ENCODE measurements around the gene PACSIN3. TPM values are rescaled to one million over a fixed set of nuclear protein-coding genes. Genes with fewer than 3 reads are reported as not detected.

Gene PACSIN3
- polyA plus RNA-seq, 2 of the 4 experiments (the other 2 are of a cell fraction) = 16.5 to 35.3 TPM

- TF ChIP-seq REST (IDR thresholded peaks at IDR 0.05) = no peak
Measured at GRCh38 chr11:47233989-47234668, 47.9 kb upstream of the PACSIN3 start (continued).

- no peak for FAIRE-seq
- H3K4me1 ChIP-seq = peaks cover 46% of the 10 kb centered on the region
- TF ChIP-seq REST (IDR thresholded peaks at IDR 0.05) = no peak
- no peak for TF ChIP-seq EP300 (IDR thresholded peaks at IDR 0.05)
- TF ChIP-seq POLR2A (IDR thresholded peaks at IDR 0.05; ENCODE audit: low read length) = no peak
- TF ChIP-seq HOXB5 (CRISPR knock-in tag; IDR thresholded peaks at IDR 0.05) = no peak
- no peak for TF ChIP-seq ZC3H11A (IDR thresholded peaks at IDR 0.05)
- no peak for TF ChIP-seq ESRRA (IDR thresholded peaks at IDR 0.05; ENCODE audit: borderline replicate concordance, low read length)
- no peak for TF ChIP-seq PBX3 (IDR thresholded peaks at IDR 0.05)
- TF ChIP-seq RNF2 (IDR thresholded peaks at IDR 0.05; ENCODE audit: borderline replicate concordance, low read depth) = no peak
- TF ChIP-seq MAZ (IDR thresholded peaks at IDR 0.05; ENCODE audit: borderline replicate concordance, low read depth, low read length) = no peak
- no peak for TF ChIP-seq ELK1 (IDR thresholded peaks at IDR 0.05; ENCODE audit: low read depth, low read length)
- TF ChIP-seq EHMT2 (IDR thresholded peaks at IDR 0.05; ENCODE audit: low read depth) = no peak
- no peak for TF ChIP-seq JUN (IDR thresholded peaks at IDR 0.05)
- TF ChIP-seq EHF (CRISPR knock-in tag; IDR thresholded peaks at IDR 0.05) = no peak
- no peak for TF ChIP-seq MAX (IDR thresholded peaks at IDR 0.05)
- DNase-seq (ENCODE audit: low read depth in 1 of 2, low spot score in 1 of 2) = no peak
- no peaks in the 10 kb centered on the region for H3K9me3 ChIP-seq
- H3K4me3 ChIP-seq = no peak overlapping the region
- no peak for ATAC-seq
- ChIA-PET POLR2A (interaction anchor here (0.7 to 3.6 kb wide), 6 partner anchors 9 to 26 kb away, joined by 3 to 50 read pairs (median 4); partner anchors contain the start of genes ACP2 and DDB2), CTCF (interaction anchor here (1.0 to 8.8 kb wide), 12 partner anchors 11 to 170 kb away, joined by 3 to 101 read pairs (median 28); partner anchors contain the start of genes ACP2, ARFGAP2, DDB2 and NR1H3)
- WGBS (ENCODE audit: missing lambda C conversion rate) = 97% methylated on average over 4 of the region's 4 CpGs
- peak overlapping the region; percentile 79 for H3K4me2 ChIP-seq
- H3K27ac ChIP-seq = peak overlapping the region; percentile 79 to 89
Measured at GRCh38 chr11:47233051-47233450, 46.8 kb upstream of the PACSIN3 start.

All from A549 (cell line).